HG03565 (cell line): ENCODE results near the gene OTUD6A.
"Not testable (repeated sequence)": the region's sequence is repeated elsewhere in the genome, so short reads cannot be mapped to it uniquely, and the experiment has no call there.

Source experiments
- ATAC-seq: cut with Tn5 transposase; IDR thresholded peaks from one replicate; pipeline ENCODE4 v1.9.1; 2021; ENCODE audit warnings: mild to moderate bottlenecking, moderate library complexity; ENCODE audit not compliant: unreplicated experiment

The OTUD6A gene

DNA sequence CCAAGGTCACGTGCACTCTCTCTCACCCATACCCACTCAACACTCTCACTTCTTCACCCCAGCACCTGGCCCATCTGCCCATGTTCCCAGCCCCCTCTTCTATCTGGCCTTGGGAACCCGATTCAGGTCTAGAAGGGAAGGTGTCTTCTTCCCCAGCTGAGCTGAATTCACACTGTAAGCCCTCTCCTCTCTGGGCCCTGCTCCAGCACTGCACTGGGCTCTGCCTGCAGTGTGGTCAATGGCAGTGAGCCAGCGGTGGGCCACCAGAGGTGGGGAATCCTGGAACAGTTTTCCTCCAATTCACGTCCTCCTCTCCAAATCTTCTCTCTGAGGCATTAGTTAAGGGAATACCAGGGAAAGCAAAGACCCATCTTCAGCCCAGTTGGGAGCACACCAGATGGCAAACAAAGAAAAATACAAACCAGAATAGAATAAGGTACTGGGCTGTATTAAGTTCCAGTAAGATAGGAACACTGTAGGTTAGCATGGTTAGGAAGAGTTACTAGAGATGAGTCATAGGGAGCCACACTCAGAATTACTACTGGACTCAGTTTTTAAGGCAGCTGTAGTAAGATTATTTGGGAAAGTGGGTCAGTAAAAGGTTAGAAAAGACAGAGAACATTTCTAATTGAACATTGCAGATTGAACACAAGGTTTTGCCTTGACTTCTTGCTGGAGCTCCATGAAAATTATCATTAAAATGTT lies 17.6 kb upstream of the OTUD6A start:
- no peak for ATAC-seq

DNA sequence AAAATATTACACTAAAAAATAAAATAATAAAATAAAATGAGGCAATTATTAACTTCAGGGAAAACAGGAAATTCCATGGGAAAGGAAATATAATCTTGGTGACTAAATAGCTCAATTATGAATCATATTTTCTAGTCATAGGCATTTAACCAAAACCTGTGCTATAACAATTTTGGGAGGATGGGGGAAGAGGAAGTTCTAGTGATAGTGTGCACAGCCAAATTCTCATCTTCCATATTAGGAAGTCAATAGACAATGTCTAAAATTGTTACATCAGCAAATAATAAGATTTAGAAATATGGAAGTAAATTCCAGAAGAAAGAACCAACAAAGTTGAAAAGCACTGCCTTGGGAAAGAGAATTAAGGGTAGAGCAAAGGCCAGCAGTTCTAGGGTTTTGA lies 15.3 kb upstream of the OTUD6A start:
- ATAC-seq, result no peak

- no peak for ATAC-seq
These were observed 12.9 kb upstream of the OTUD6A start for GRCh38 chrX:70049406-70049805.

DNA sequence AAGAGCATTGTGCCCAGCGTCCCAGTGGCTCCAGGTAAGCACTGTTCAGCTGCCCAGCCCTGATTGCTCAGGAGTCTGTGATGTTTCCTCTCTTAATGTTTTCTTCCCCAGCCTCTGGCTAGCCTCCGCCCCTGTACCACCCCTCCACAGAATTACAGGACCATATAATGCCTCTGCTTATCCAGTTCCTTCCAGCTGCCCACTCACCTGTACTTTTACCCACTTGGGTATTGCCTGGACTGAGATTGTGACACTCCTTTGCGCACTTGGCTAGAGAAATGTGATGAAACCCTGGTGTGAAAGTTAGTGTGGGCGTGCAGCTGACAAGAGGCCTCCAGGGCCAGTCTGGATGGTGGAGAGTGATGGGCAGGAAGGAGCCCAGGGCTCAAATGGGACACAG lies 12.3 kb upstream of the OTUD6A start, which contains the start of gene AWAT2:
AWAT2 (minus strand) TSS at position 14 of the 400 bp plus-strand sequence; CDS start at position 8, 6 bp downstream.
- ATAC-seq, result no peak

DNA sequence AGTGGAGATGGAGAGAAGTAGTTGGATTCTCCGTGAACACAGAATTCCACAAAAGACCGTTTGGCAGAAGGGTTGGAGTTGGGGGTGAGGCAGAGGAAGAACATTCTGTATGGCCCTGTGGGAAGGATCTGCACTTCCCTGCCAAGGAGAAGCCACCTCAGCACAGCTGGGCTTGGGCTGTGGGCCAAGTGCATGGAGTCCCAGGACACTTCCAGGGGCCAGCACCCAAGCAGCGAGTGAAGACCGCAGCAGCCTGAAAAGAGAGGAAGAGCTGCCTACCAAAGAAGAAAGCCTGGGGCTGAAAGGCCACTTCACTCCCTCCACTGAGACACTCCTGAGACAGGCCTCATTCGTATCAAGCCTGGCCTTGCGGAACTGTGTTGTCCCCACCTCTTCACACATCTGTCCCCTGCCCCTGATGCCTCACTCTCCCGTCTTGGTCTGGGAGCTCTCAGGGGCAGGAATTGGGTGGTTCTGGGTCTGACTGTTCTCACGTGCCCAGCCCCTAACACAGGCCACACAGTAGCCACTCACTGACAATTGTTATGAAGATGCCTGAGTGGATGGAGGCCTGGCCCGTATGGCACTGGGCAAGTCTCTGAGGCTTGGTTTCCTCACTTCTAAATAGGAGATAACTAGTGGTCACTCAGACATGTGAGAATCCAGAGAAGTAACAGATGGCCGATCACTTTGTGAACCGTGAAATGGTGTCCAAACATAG lies 9.2 kb upstream of the OTUD6A start:
- ATAC-seq, result no peak

DNA sequence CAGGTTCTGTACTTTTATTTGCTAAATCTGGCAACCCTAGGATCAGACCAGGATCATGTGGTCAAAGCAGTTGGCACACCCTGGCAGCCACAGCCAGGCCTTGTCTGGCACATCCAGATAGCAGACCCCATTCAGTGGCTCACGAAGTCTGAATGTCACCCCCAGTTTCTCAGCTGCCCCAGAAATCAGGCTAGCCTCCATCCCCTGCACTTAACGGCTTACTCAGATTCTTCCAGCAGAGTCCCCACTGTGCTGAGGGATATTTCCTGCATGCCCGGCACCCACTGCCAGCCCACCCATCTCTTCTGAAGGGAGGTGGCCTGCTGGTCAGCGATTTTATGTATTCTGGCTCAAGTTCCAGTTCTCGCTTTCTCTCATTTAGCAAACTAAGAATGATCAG lies 7.9 kb upstream of the OTUD6A start:
- ATAC-seq, result no peak

DNA sequence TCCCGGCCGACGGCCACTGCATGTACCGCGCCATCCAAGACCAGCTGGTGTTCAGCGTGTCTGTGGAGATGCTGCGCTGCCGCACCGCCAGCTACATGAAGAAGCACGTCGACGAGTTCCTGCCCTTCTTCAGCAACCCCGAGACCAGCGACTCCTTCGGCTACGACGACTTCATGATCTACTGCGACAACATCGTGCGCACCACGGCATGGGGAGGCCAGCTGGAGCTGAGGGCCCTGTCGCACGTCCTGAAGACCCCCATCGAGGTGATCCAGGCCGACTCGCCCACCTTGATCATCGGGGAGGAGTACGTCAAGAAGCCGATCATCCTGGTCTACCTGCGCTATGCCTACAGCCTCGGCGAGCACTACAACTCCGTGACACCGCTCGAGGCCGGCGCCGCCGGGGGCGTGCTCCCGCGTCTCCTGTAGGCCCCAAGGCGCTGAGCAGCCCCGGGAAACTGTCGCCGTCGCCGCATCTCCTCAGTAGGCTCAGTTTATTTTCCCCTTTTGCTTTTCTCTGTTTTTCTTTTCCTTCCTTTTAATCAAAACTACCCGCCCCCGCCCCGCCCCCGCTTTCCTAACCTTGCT lies 799 bp downstream of the OTUD6A start:
- no peak for ATAC-seq

- no peak for ATAC-seq
These were observed 4.4 kb downstream of the OTUD6A start for GRCh38 chrX:70066646-70067045.

- ATAC-seq, result no peak
These were observed 17.0 kb downstream of the OTUD6A start for GRCh38 chrX:70079297-70079696.

DNA sequence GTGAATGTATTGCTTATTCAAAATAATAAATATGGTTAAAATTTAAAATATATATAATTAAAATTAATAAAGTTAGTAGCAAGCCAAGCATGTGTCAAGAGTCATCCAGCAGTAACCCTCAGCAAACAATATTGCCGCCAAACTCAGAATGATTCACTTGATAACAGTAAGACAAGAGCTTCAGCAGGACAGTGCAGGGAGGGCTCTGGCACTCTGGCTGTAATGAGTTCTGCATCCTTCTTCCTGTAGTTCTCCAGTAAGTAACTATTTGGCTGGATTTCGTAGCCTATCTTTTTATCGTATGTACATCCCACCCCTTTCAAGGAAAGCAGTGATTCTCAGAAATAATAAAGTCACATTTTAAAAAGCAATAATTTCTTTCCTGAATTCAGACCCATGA lies 17.6 kb downstream of the OTUD6A start:
- no peak for ATAC-seq

- no peak for ATAC-seq
These were observed 20.5 kb downstream of the OTUD6A start for GRCh38 chrX:70082723-70083122.

- no peak for ATAC-seq
These were observed 22.5 kb downstream of the OTUD6A start for GRCh38 chrX:70084592-70085240.

- ATAC-seq, result no peak
These were observed 25.8 kb downstream of the OTUD6A start for GRCh38 chrX:70087857-70088630.

- no peak for ATAC-seq
These were observed 26.5 kb downstream of the OTUD6A start for GRCh38 chrX:70088751-70089150.

DNA sequence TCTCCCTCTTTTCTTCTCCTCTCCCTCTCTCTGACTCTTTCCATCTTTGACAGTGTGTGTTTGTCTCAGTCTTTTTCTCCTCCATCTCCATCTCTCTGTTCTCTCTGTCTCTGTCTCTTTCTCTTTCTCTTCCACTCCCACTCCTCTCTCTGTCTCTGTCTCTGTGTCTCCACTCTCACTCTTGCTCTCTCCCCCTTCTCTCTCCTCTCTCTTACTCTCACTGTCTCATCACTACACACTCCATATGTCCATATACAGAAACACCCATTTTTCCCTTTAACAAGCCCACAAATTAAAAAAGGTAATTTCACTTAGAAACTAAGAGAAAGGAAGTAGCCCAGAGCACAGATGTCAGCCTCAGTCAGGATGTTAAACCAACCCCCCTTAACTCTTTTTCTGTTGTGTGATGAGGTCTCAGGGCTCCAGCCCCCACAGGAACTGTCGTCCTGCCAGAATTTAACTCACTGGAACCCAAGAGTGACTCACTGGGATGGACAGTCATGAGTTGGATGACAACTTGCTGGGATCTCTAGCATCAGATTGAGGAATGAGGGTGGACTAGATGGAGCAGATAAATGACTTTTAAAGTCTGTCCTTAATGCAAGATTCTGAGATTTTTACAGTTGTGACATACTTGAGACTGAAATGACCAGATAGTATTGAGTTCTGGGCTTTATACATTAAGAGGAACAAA lies 27.5 kb downstream of the OTUD6A start:
- ATAC-seq, result no peak

DNA sequence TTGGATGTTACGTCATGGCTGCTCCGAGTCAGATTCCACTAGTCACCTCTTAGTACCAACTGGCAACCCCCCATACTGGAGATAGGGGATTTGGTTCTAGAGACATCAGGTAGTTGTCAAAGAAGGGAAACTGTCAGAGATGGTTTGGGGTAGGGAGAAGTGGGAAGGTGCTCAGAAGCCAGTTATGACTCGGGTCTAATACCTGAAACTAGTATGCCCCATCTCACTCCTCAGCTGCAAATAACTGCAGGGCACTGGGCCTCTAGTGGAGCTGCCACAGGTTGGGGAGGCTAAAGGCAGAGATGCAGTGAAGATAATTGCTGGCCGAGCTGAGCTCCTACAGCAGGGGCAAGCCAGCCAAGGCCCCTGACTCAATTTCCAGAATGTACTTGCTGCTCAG lies 30.0 kb downstream of the OTUD6A start:
- no peak for ATAC-seq

GRCh38 chrX:70096052-70096451 lies 33.8 kb downstream of the OTUD6A start:
- no peak for ATAC-seq

- ATAC-seq, result no peak
These were observed 43.0 kb downstream of the OTUD6A start for GRCh38 chrX:70105229-70105628.

- ATAC-seq, result not testable (repeated sequence)
These were observed 49.3 kb downstream of the OTUD6A start for GRCh38 chrX:70111436-70112026.
